Transverse colon (tissue), 4 donors: ENCODE measurements around the gene ADCY9.

Source experiments
- CTCF ChIP-seq, 5 experiments: fragments of 200-600 bp in 3 of 5; fragments of 450-650 bp in 2 of 5; sonication (generic) in 3 of 5; IDR thresholded peaks; 1 replicate in 2 of 5; 2 replicates in 3 of 5; pipeline ENCODE4 v1.5.1; 2016 to 2017; ENCODE audit warnings: antibody characterized with exemption in 5 of 5, inconsistent platforms in 3 of 5, mild to moderate bottlenecking in 2 of 5, moderate library complexity in 1 of 5
- EP300 ChIP-seq: sonication (generic); formaldehyde crosslinking; IDR thresholded peaks from one replicate; pipeline ENCODE4 v1.6.1; 2017; ENCODE audit warnings: antibody characterized with exemption, low read depth
- POLR2A ChIP-seq: fragments of 450-650 bp; IDR thresholded peaks from one replicate; pipeline ENCODE4 v1.6.1; 2016; ENCODE audit warnings: antibody characterized with exemption, mild to moderate bottlenecking, moderate library complexity
- POLR2AphosphoS5 ChIP-seq, 3 donors: sonication (generic); formaldehyde crosslinking; IDR thresholded peaks; one replicate each; pipeline ENCODE4 v1.6.1; 2016; ENCODE audit warnings: antibody characterized with exemption in 3 of 3

- no peak for TF ChIP-seq CTCF (IDR thresholded peaks at IDR 0.05)
- no peak for TF ChIP-seq EP300
- TF ChIP-seq POLR2AphosphoS5 (IDR thresholded peaks at IDR 0.05), result no peak
- no peak for TF ChIP-seq POLR2A
Measured at GRCh38 chr16:4141604-4142003, 25.4 kb upstream of the ADCY9 start.
